Neuron (in vitro differentiated cells): ENCODE data around the gene ZNF384.

Source experiments
- H2AFZ ChIP-seq: one replicate; pipeline ENCODE4 v1.6.1; 2013; ENCODE audit warnings: low read depth, mild to moderate bottlenecking, inconsistent platforms, low read length, moderate library complexity
- H3K27me3 ChIP-seq: one replicate; pipeline ENCODE4 v1.6.1; 2013; ENCODE audit warnings: low read length; ENCODE audit not compliant: insufficient read depth
- H3K36me3 ChIP-seq: one replicate; pipeline ENCODE4 v1.6.1; 2013; ENCODE audit warnings: low read length; ENCODE audit not compliant: insufficient read depth
- H3K4me1 ChIP-seq: one replicate; pipeline ENCODE4 v1.6.1; 2013; ENCODE audit warnings: low read length; ENCODE audit not compliant: insufficient read depth
- H3K4me3 ChIP-seq: 2 replicates; pipeline ENCODE4 v1.5.1; 2013; ENCODE audit warnings: mild to moderate bottlenecking, low read length, moderate library complexity
- H3K9me3 ChIP-seq: one replicate; pipeline ENCODE4 v1.6.1; 2013; ENCODE audit warnings: low read length

ZNF384 gene

DNA sequence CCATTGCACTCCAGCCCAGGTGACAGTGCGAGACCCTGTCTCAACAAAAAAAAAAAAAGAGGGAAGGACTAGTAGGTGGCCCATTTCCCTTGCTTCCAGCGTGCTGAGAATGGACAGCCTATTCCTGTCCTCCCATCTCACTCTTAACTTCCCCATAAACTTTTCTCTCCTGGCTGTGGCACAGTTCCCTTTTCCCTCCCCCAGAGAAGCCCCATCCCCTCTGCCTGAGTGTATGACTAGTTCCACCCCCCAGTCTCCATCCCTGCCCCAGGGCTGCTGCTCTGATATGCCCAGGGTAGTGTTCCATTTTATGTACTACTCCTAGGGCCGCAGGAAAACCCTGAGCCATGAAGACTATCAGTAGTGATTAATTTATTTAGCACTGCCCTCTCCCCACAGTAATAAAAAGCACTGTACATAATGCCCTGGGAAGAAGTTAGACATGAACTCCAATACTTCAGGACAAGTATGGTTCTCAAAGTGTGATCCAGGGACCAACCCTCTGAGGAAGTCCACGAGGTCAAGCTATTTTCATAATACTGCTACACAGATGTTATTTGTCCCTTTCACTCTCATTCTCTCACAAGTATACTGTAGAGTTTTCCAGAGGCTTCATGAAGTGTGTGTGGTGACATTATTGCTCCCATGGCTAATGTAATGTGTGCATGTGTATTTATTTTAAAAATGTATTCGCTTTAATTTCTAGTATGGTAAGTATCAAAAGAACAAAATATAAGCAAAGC lies 70.5 kb downstream of the ZNF384 start:
- no peak overlapping the region for H3K4me3 ChIP-seq
- no peaks in the 10 kb centered on the region for H3K27me3 ChIP-seq
- H3K36me3 ChIP-seq: no peaks in the 10 kb centered on the region
- no peaks in the 10 kb centered on the region for H3K9me3 ChIP-seq
- H3K4me1 ChIP-seq: peaks cover 5% of the 10 kb centered on the region
- H2AFZ ChIP-seq: no peak overlapping the region
